Measurements from ENCODE around the gene RNASE13.
"Not testable (repeated sequence)": the region's sequence is repeated elsewhere in the genome, so short reads cannot be mapped to it uniquely, and the experiment has no call there.

Gene RNASE13

GRCh38 chr14:21022686-21023085, 11.9 kb downstream of the RNASE13 start:
- DNase-seq (ENCODE audit: low spot score) = no peak

- no peak for DNase-seq (ENCODE audit: low spot score)
Observed at GRCh38 chr14:21020977-21021545, 13.5 kb downstream of the RNASE13 start.

DNA sequence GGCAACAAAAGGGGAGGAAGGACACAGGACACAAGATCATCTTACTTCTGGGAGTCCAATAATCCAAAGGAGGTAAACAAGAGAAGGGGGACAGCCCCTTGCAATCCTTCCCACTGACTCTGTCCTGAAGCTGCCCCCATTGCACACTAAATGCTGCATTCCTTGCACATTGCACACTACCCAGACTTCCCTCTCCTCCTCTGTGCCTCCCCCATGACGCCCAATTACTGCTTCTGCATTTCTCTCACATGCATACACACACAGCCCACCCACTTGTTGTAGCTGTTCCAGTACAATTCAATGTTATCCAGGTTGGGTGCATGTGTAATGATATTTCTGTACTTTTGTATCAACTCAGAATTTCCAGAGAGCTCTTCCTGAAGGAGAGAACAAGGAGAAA, 15.2 kb downstream of the RNASE13 start:
- no peak for DNase-seq (ENCODE audit: low spot score)

GRCh38 chr14:21018781-21019180, 15.8 kb downstream of the RNASE13 start:
- DNase-seq (ENCODE audit: low spot score) = no peak

GRCh38 chr14:21018286-21018685, 16.3 kb downstream of the RNASE13 start:
- DNase-seq (ENCODE audit: low spot score) = no peak

DNA sequence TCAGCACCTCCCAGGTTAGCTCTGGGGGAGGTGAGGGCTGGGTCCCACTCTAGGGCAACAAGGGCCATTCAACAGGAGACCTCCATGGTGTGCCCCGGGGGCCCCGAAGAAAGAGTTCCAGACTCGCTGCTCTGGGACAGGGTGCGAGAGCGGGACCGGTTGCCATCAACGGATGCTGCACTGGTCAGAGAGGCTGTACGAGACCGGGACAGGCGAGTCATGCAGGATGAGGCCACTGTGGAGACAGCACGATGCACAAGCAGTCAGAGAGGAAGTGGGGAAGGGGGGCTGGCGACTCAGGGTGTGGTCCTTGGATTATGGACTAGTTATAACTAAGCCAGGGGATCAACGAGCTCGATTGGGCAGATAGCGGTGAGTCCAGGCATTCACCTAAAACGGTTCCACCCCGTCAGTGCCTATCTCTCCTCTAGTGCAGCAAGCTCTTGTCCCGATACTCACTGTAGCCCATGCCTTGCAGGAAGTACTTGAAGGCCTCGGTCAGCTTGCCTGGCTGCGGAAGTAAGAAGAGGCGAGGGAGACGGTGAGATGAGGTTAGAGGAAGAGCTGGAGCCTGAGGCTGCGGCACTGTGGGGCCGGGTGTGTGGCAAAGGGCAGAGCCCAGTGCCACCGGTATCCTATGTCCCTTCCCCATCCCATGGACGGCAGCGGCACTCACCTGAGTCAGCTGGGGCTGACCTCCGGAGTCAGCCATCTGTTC, 16.9 kb downstream of the RNASE13 start:
- no peak for DNase-seq (ENCODE audit: low spot score)

GRCh38 chr14:21016413-21017190, 18.0 kb downstream of the RNASE13 start:
- DNase-seq (ENCODE audit: low spot score) = no peak

DNA sequence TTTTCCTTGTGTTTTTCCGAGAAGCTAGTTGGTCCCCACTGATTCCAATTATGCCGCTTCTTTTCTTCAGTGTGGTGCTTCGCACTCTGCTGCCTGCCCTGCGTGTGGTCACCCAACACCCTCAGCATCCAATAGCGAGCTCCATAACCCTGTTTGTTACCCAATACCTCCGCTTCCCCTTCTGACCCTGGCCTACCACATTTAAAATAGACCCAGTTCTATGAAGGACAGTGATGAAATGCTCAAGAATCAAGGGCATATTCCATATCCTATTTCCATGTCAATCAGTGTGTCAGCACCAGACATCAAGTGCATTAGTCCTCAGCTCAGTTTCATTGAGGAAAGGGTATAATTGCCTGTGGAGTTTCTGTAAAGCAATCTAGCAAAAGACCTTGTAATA, 19.3 kb downstream of the RNASE13 start:
- DNase-seq (ENCODE audit: low spot score) = no peak

DNA sequence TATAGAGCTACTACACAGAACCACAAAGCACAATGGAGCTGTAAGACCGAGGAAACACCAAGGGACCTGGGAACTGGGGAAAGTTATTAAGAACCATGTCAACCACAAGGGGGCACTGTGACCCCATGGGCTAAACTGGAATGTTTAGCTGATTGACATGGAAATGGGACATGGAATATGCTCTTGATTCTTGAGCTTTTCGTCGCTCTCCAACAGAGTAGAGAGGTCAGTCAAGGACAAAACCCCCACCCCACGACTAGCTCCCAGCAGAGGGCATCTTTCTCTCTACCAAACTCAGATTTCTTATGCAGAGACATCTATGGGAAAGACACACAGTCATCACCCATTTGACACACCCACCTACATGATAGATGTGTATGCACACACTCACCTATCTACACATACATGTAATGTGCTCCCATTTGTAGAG, 19.8 kb downstream of the RNASE13 start:
- peak; percentile 84 for DNase-seq (ENCODE audit: low spot score)

DNA sequence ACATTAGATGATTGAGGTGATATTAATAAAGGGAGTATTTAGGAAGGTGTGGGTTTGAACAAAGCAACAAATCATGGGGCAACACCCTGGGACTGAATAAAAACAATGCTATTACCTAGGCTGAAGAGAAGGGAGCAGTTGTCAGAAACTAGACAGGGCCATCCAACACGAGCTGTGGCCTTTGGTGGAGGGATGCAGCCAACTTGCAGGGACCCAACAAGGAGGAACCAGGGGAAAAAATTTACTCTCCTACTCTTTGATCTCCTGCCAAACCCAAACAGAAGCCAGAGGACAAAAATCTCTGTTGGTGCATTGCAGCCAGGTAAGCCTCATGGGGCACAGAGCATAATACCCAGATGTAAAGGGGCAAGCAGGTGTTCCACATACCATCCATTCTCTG, 23.5 kb downstream of the RNASE13 start:
- DNase-seq (ENCODE audit: low spot score) = no peak

DNA sequence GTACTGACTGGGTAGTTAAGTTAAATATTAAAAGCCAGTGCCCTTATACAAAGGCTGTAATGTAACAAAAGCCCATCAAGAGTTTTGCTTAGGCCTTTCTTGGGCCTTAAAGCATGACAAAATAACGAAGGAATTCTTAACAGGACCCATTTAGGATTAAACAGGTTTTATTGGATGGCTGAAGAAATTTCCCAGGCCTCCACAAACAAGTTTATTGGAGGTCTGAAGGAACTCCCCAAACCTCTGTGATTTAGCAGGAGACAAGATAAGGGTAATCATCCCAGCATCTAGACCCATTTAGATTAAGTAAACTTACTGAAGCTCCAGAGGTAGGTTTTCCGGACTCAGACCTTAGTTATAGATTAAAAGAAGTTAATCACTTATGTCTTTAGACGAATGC, 24.9 kb downstream of the RNASE13 start:
- not testable (repeated sequence) for DNase-seq (ENCODE audit: low spot score)

GRCh38 chr14:21003788-21004346, 30.7 kb downstream of the RNASE13 start:
- DNase-seq (ENCODE audit: low spot score) = no peak

GRCh38 chr14:21001218-21001617, 33.4 kb downstream of the RNASE13 start:
- no peak for DNase-seq (ENCODE audit: low spot score)

GRCh38 chr14:20999591-20999990, 35.0 kb downstream of the RNASE13 start:
- DNase-seq (ENCODE audit: low spot score) = no peak

DNA sequence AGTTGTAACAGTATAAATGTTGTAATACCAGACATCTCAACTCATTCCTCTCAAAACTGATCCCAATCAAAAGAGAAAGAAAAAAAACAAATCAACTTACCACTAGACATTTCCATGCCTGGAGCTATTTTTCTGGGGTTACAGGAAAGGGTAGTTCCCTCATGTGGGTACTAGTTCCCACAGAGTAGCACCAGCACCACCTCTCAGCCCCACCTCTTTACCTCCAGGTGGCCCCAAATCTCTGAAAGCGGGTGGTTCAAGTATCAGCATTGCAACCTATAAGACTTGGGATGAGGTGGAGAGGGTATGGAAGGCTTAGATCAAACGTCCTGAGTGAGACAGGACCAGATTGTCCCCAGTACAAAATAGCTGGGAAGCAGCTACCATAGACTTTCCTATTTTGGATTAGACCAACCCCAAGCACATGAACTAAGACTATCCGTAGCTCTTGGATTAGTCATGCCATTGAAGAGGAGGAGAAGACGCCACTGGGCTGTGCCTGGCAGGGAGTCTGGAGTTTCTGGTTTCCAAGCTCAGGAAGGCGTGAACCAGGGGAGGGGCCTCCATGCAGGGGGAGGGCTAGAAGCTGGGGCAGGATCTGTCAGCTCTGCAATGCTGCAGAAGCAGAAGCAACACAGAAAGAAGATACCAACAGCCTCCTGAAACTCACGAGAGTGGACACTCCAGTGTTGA, 35.8 kb downstream of the RNASE13 start, which contains the start of gene SLC39A2:
Gene SLC39A2, plus strand, starts transcription at position 620 of the 693 bp plus-strand sequence. CDS start 154 bp downstream, outside the sequence.
- DNase-seq (ENCODE audit: low spot score) = no peak

DNA sequence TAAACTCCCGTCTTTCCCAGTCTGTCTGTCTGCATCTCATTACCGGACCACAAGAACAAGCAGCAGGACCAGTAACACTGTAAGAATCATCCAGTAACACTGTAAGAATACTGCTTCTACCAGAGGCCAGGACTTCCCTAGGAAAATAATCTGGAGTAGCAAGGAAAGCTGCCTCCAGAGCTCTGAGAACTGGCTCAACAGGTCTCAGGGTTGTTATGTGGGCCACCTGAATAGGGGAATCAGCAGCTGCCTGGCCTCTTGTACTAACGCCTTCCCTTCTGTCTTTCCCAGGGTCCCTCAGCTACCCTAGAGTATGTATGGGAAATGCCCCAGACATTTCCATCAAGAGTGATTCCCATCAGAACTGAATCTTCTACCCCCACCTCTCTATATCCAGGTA, 36.5 kb downstream of the RNASE13 start:
- no peak for DNase-seq (ENCODE audit: low spot score)

GRCh38 chr14:20997564-20997963, 37.0 kb downstream of the RNASE13 start:
- DNase-seq (ENCODE audit: low spot score) = no peak

GRCh38 chr14:20997115-20997514, 37.5 kb downstream of the RNASE13 start:
- DNase-seq (ENCODE audit: low spot score) = no peak

DNA sequence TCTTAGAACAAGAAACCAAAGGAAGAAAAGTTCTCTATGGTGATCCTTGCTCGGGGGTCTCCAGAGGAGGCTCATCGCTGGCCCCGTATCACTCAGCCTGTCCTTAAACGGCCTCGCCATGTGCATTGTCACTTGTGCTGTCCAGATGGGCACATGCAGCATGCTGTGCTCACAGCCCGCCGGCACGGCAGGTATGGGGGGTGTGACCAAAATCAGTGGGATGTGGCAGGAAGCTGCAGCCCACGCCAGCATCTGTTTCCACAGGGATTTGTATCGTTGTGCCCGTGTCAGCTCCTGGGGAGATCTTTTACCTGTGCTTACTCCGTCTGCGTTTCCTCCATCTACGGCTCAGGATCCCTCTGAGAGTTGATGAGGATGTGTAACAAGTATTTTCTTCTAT, 38.1 kb downstream of the RNASE13 start:
- DNase-seq (ENCODE audit: low spot score) = no peak

DNA sequence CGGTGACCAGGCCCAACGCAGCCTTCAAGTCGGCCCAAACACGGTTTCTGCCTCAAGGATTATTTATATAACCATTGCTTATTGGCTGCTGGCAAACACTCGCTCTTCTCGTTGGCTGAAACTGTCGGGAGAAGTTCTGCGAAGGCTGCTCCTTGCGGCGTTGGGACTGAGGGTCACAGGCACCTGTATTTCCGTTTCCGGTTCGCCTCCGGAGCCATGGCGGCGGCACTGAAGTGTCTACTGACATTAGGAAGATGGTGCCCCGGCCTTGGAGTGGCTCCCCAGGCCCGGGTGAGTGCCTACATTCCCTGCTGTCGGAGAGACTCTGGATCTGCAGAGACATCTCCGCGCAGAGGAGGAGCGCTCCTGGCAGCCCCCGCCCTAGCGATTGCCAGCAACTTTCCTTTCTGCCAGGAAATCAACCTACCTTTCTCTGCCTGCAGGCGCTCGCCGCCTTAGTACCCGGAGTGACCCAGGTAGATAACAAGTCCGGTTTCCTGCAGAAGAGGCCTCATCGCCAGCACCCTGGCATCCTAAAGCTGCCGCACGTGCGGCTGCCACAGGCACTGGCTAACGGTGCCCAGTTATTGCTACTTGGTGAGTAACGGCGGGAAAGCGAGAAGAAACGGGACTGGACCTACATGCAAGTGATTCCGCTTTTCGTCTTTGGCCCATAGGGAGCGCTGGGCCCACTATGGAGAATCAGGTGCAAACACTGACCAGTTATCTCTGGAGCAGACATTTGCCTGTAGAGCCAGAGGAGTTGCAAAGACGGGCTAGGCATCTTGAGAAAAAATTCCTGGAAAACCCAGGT, 44.6 kb downstream of the RNASE13 start, which contains the start of gene METTL17:
Gene METTL17, plus strand, starts transcription at position 194 of the 814 bp plus-strand sequence. Its CDS starts 23 bp downstream, at position 217.
- peak; percentile 91 for DNase-seq (ENCODE audit: low spot score)

GRCh38 chr14:20989471-20989786, 45.2 kb downstream of the RNASE13 start:
- no peak for DNase-seq (ENCODE audit: low spot score)
